ENCODE measurements around the gene PMEL.
A peak's percentile ranks its signal among the peaks of the same experiment; 100 is the strongest.
"Not testable (repeated sequence)": the region's sequence is repeated elsewhere in the genome, so short reads cannot be mapped to it uniquely, and the experiment has no call there.

The PMEL gene

GRCh38 chr12:55965941-55966407, at the start of gene PMEL:
Gene PMEL, minus strand, starts transcription at chr12:55966042. Its CDS starts 31 bp downstream, at chr12:55966011.
- no peak for DNase-seq

- DNase-seq: no peak
Observed at GRCh38 chr12:56014205-56014604, 48.4 kb upstream of the PMEL start.

- DNase-seq: no peak
Observed at GRCh38 chr12:56013482-56013881, 47.6 kb upstream of the PMEL start.

GRCh38 chr12:56011509-56012090, 45.8 kb upstream of the PMEL start:
- DNase-seq: no peak

- no peak for DNase-seq
Observed at GRCh38 chr12:56010111-56010570, 44.3 kb upstream of the PMEL start.

- peak; percentile 70 for DNase-seq
Observed at GRCh38 chr12:56007564-56008559, 42.0 kb upstream of the PMEL start.

- DNase-seq: no peak
Observed at GRCh38 chr12:56004211-56004610, 38.4 kb upstream of the PMEL start.

GRCh38 chr12:56003376-56003775, 37.5 kb upstream of the PMEL start:
- DNase-seq: not testable (repeated sequence)

- DNase-seq: no peak
Observed at GRCh38 chr12:56001487-56002100, 35.8 kb upstream of the PMEL start.

- not testable (repeated sequence) for DNase-seq
Observed at GRCh38 chr12:55999999-56000540, 34.2 kb upstream of the PMEL start.

GRCh38 chr12:55999522-55999921, 33.7 kb upstream of the PMEL start:
- peak; percentile 14 for DNase-seq

- DNase-seq: no peak
Observed at GRCh38 chr12:55997535-55997859, 31.7 kb upstream of the PMEL start.

GRCh38 chr12:55996715-55997534, 31.1 kb upstream of the PMEL start, which contains the start of gene SUOX:
Gene SUOX, plus strand, starts transcription at chr12:55997276. Its CDS starts 4,946 bp downstream, at chr12:56002222.
- DNase-seq: peak; percentile 49

GRCh38 chr12:55996201-55996714, 30.4 kb upstream of the PMEL start:
- DNase-seq: peak; percentile 84

GRCh38 chr12:55995366-55995765, 29.5 kb upstream of the PMEL start:
- no peak for DNase-seq

GRCh38 chr12:55993230-55993853, 27.5 kb upstream of the PMEL start:
- DNase-seq: no peak

- DNase-seq: no peak
Observed at GRCh38 chr12:55991110-55991509, 25.3 kb upstream of the PMEL start.

GRCh38 chr12:55985976-55986375, 20.1 kb upstream of the PMEL start:
- DNase-seq: not testable (repeated sequence)

- no peak for DNase-seq
Observed at GRCh38 chr12:55985341-55985740, 19.5 kb upstream of the PMEL start.

GRCh38 chr12:55984861-55985260, 19.0 kb upstream of the PMEL start:
- DNase-seq: no peak

GRCh38 chr12:55983232-55983842, 17.5 kb upstream of the PMEL start:
- DNase-seq: no peak
